ENCODE measurements around the gene WWC1.

DNA sequence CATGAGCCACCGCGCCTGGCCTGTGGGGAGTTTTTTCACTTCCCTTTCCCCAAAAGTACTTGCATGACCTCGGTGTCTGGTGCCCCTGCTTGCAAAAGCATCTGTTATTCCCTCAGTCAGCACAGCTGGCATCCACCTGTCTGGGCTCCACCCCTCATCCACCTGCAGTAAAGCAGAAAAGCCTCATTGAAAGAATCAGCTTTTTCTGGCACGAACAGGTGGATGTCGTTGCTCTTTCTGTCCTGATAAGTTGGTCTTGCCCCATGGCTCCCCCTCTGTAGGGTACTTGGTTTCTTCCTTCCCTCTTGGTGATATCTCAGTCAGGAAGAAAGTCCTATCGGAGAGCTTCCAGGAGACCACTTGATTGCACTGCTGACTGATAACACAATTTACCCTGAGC, 37.4 kb downstream of the WWC1 start:
- TF ChIP-seq, protein P1, sequence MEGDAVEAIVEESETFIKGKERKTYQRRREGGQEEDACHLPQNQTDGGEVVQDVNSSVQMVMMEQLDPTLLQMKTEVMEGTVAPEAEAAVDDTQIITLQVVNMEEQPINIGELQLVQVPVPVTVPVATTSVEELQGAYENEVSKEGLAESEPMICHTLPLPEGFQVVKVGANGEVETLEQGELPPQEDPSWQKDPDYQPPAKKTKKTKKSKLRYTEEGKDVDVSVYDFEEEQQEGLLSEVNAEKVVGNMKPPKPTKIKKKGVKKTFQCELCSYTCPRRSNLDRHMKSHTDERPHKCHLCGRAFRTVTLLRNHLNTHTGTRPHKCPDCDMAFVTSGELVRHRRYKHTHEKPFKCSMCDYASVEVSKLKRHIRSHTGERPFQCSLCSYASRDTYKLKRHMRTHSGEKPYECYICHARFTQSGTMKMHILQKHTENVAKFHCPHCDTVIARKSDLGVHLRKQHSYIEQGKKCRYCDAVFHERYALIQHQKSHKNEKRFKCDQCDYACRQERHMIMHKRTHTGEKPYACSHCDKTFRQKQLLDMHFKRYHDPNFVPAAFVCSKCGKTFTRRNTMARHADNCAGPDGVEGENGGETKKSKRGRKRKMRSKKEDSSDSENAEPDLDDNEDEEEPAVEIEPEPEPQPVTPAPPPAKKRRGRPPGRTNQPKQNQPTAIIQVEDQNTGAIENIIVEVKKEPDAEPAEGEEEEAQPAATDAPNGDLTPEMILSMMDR (conservative IDR thresholded peaks at IDR 0.05; ENCODE audit: low read length), result no peak
- TF ChIP-seq EZH2phosphoT487 (IDR thresholded peaks at IDR 0.05; ENCODE audit: borderline replicate concordance, low read depth, low read length), result no peak
